GM19035 (cell line): ENCODE measurements around the gene PMEPA1.

ENCODE experiments used
- ATAC-seq: cut with Tn5 transposase; IDR thresholded peaks from one replicate; pipeline ENCODE4 v1.9.1; 2021; ENCODE audit not compliant: unreplicated experiment

PMEPA1 gene, protein sequence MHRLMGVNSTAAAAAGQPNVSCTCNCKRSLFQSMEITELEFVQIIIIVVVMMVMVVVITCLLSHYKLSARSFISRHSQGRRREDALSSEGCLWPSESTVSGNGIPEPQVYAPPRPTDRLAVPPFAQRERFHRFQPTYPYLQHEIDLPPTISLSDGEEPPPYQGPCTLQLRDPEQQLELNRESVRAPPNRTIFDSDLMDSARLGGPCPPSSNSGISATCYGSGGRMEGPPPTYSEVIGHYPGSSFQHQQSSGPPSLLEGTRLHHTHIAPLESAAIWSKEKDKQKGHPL

DNA sequence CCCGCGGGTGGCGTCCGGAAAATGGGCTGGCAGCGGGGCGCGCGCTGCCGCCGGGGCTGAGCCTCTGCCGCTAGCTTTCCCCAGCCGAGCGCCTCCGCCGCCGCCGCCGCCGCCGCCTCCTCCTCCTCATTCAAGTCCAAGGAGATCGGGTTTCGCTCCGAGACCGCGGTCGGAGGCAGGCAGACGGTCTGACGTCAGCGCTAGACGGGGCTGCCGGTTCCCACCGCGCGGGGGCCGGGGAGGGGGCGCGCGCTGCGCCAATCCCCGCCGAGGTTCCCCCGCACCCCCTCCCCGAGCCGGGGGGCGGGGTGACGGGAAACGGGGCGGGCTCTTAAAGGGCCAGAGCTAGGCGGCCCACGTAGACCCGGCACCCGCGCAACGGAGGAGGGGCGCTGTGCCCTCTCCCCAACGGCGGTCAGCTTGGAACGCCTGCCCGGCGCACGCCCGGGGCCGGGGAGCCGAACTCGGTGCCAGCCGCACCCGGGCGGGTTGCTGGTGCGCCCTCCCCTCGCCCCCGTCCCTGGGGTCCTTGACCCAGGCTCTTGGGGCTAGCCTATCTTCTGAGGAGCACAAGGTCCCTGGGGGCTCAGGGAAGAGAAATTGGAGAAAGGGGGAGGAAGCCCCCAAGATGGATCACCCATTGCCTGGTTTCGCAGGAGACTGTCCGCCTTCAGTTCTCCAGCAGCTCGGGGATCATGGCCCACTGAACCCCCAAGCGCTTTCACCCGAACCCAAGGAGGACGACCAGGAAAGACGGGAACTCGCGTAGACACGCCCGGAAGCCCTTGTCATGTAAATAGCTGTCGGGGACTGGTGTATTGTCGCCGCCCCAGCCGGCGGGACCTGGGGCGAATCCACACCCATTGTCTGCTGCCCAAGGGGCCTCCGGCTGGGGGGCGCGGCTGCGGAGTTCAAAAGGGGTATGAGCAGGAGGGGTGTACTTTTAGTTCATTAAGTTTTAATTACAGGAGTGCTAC, at the start of gene PMEPA1:
TSS of gene PMEPA1 (minus strand) at position 193 of the 977 bp plus-strand sequence. CDS start 433 bp downstream, outside the sequence.
- peak; percentile 88 for ATAC-seq

DNA sequence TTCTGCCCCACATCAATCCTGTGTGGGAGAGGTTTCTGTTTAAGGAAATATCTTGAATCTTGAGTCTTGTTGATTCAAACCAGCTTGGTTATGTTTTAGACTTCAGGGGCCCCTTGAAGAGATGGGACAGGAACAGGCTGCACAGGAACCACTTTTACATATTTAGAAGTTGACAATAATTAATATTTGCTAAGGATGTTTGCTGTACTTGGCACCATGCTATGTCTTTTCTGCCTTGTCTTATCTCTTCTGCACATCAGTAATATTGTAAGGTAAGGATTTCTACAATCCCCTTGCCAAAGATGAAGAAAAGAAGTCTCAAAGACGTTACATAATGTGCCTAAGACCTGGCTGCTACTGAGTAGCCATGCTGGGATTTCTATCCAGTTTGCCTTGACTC, 48.0 kb upstream of the PMEPA1 start:
- no peak for ATAC-seq

GRCh38 chr20:57756921-57757320, 47.1 kb upstream of the PMEPA1 start:
- ATAC-seq: no peak

- no peak for ATAC-seq
Observed at GRCh38 chr20:57756213-57756612, 46.4 kb upstream of the PMEPA1 start.

DNA sequence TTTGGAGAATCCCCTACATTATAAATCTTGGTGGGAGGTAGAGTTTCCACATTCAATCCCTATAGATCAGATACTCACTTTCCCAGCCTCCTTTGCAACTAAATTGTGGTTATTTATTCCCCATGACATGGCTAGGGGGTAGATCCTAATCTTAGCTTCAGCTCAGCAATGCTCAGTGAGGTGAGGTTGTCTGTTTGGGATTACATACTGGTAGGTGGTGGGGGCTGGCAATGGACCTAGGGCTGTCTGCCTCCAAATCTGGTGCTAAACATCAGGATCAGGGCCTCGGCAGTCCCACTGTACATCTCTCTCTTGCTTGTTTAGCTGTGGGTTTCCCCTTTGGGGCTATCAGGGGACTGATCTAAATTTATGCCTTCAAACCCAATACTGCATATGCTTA, 45.8 kb upstream of the PMEPA1 start:
- no peak for ATAC-seq

DNA sequence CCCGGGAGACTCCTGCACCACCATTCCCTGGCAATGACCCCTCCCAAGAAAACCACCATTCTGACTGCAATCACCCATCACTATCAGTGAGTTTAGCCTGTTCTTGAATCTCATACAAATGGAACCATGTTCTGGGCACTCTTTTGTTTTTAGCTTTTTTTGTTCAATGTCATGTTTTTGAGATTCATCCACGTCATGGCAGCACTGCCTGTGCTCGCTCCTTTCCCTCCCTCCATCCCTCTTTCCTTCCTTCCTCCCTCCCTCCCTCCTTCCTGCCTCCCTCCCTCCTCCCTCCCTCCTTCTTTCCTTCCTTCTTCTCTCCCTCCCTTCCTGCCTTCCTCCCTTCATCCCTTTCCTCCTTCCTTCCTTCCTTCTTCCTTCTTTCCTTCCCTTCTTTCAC, 44.4 kb upstream of the PMEPA1 start:
- no peak for ATAC-seq

- ATAC-seq: no peak
Observed at GRCh38 chr20:57753332-57754164, 43.7 kb upstream of the PMEPA1 start.

DNA sequence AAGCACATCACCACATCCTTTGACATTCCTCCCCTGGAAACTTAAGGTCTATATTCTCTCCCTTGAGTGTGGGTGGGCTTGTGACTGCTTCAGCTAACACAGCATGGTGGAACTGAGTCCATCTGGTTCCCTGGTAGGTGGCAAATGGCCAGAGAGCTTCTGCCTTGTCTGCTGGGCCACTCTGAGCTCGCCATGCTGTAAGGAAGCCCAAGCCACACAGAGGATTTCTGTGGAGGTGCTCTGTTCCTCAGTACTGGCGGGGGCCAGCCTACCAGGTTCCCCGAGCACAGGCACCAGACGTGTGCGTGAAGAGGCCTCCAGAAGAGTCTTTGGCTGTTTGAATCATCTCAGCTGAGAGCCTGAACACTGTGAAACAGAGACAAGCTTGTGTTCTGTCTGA, 41.6 kb upstream of the PMEPA1 start:
- ATAC-seq: no peak

DNA sequence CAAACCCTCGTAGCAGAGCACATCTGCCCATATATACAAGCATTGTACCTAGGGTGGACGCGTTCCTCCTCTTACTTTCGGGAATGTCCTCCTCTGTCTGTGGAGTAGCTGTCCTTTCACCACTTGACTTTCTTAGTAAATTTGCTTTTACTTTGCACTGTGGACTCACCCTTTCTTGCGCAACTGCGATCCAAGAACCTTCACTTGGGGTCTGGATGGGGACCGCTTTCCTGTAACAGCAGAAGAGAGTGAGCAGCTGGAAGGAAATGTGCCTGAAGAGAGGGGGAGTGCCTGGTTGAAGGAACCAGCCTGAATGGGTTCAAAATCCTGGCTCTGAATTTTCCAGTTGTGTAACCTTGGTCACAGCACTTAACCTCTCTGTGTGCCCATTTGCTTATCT, 40.1 kb upstream of the PMEPA1 start:
- no peak for ATAC-seq

GRCh38 chr20:57749131-57749690, 39.4 kb upstream of the PMEPA1 start:
- ATAC-seq: no peak

GRCh38 chr20:57748601-57749130, 38.9 kb upstream of the PMEPA1 start:
- no peak for ATAC-seq

DNA sequence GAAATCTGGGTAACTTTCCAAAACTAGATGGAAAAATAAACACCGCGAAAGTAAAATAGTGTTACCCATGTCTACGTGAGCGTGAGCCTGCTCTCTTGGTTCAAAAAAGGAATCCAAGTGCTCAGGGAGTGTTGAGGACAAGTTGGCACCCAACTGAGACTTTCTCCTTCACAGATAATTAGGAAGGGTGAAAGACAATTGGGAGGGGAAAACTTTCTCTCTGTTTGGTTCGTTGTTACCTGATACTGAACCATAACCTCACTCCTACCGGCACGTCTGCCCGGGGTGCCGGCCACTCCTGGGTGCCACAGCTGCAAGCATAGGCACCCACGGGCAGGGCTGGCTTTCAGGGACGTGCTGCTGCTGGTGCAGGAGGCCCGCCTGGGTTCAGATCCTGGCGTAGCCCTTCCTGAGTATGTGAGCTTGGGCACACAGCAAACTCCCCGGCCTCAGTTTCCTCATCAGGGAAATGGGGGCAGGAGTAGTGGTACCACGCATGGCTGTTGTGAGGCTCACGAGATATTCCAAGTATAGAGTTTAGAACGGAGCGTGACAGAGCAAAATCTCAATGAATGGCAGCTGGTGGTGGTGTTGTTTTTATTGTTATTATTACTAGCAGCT, 38.2 kb upstream of the PMEPA1 start:
- ATAC-seq: no peak

- no peak for ATAC-seq
Observed at GRCh38 chr20:57746832-57747404, 37.1 kb upstream of the PMEPA1 start.

- ATAC-seq: no peak
Observed at GRCh38 chr20:57746201-57746600, 36.4 kb upstream of the PMEPA1 start.

DNA sequence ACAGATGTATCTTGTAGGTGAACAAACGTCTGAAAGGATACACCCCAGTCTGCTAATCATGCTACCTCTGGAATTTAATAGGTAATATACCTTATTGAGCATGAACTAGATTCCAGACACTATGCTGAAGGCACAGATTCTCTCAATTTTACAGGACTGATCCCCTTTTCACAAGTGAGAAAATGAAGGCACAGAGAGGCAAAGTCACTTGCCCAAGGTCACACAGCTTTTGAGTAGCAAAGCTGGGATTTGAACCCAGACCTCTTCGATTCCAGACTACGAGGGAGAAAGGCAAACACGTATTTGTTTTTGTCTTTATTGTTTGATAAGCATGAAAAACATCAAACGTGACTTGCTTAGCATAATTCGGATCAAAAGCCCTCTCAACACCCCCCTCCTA, 34.4 kb upstream of the PMEPA1 start:
- ATAC-seq: no peak

GRCh38 chr20:57743450-57744095, 33.8 kb upstream of the PMEPA1 start:
- ATAC-seq: no peak

GRCh38 chr20:57742507-57743181, 32.8 kb upstream of the PMEPA1 start:
- no peak for ATAC-seq

GRCh38 chr20:57738484-57738883, 28.7 kb upstream of the PMEPA1 start:
- no peak for ATAC-seq

- no peak for ATAC-seq
Observed at GRCh38 chr20:57738053-57738452, 28.2 kb upstream of the PMEPA1 start.
